Gastrocnemius medialis (tissue), 4 donors: ENCODE results near the gene INKA2. TPM values are rescaled to one million over a fixed set of nuclear protein-coding genes. Genes with fewer than 3 reads are reported as not detected.
A peak's percentile ranks its signal among the peaks of the same experiment; 100 is the strongest.

ENCODE experiments used
- ATAC-seq, 2 donors: fragments of 150-250 bp; one replicate each; pipeline ENCODE4 v1.9.1; 2016
- DNase-seq, 2 donors: peaks; one replicate each; pipeline ENCODE4 v3.0.0-alpha.2; 2019
- H3K27ac ChIP-seq, 4 donors: fragments of 200-600 bp; sonication (generic); 1 replicate in 1 of 4; 2 replicates in 3 of 4; pipeline ENCODE4 v1.5.1; 2016 to 2018; ENCODE audit warnings: mild to moderate bottlenecking in 2 of 4, moderate library complexity in 1 of 4
- H3K27me3 ChIP-seq, 3 donors: fragments of 200-600 bp; sonication (generic) in 2 of 3; 1 replicate in 1 of 3; 2 replicates in 2 of 3; pipeline versions ENCODE4 v1.5.1 to v1.6.0; 2016 to 2019; ENCODE audit warnings: mild to moderate bottlenecking in 1 of 3, moderate library complexity in 1 of 3
- H3K36me3 ChIP-seq, 2 donors: fragments of 200-600 bp; sonication (generic) in 1 of 2; one replicate each; pipeline ENCODE4 v1.5.1; 2017 to 2018
- H3K4me1 ChIP-seq, 2 donors: fragments of 200-600 bp; sonication (generic) in 1 of 2; one replicate each; pipeline ENCODE4 v1.5.1; 2016 to 2017; ENCODE audit warnings: mild to moderate bottlenecking in 2 of 2
- H3K4me3 ChIP-seq, 4 donors: fragments of 200-600 bp; sonication (generic) in 3 of 4; 1 replicate in 1 of 4; 2 replicates in 3 of 4; pipeline ENCODE4 v1.5.1; 2016 to 2019; ENCODE audit warnings: mild to moderate bottlenecking in 2 of 4
- H3K9me3 ChIP-seq, 3 donors: fragments of 200-600 bp; sonication (generic) in 2 of 3; 1 replicate in 1 of 3; 2 replicates in 2 of 3; pipeline ENCODE4 v1.5.1; 2016 to 2019
- CTCF ChIP-seq, 5 experiments: fragments of 450-650 bp in 3 of 5; fragments of 200-600 bp in 2 of 5; sonication (generic) in 2 of 5; IDR thresholded peaks in 4 of 5; conservative IDR thresholded peaks in 1 of 5; 1 replicate in 4 of 5; 2 replicates in 1 of 5; pipeline ENCODE4 v1.5.1; 2016 to 2019; ENCODE audit warnings: antibody characterized with exemption in 5 of 5, mild to moderate bottlenecking in 3 of 5, moderate library complexity in 3 of 5
- POLR2A ChIP-seq, 2 donors: fragments of 450-650 bp; IDR thresholded peaks; one replicate each; pipeline ENCODE4 v1.6.1; 2017; ENCODE audit warnings: antibody characterized with exemption in 2 of 2, mild to moderate bottlenecking in 2 of 2, moderate library complexity in 2 of 2
- in situ Hi-C, 4 donors: fragments of 200-750 bp; cut with MboI; loops; one replicate each; pipeline versions ENCODE4 v1.15.0 to v1.8.0; 2017; ENCODE audit warnings: low sequenced_read_pairs in 4 of 4
- intact Hi-C: fragments of 100-400 bp; cut with DNase I; formaldehyde crosslinking; loops from one replicate; pipeline ENCODE4 v1.15.1; 2023; ENCODE audit warnings: low total_unique reads
- total RNA-seq, 4 donors: library from RNA; depleted of rRNA; stranded (reverse); fragments of >200 nt; gene quantifications; one replicate each; pipeline versions ENCODE4 v1.1.0 to v1.2.3, GENCODE V29; 2016

Gene INKA2
- total RNA-seq, 4 donors from 2014 or later: 4.7 to 11.8 (median 5.1) TPM

GRCh38 chr1:111723091-111723806 lies 15.9 kb downstream of the INKA2 start:
- ATAC-seq: no peak
- DNase-seq: no peak
- H3K9me3 ChIP-seq: no peaks in the 10 kb centered on the region
- no peaks in the 10 kb centered on the region for H3K27me3 ChIP-seq
- intact Hi-C loops: no loop called here
- H3K4me3 ChIP-seq: no peak overlapping the region
- peak overlapping the region in 1 of 4 donors; percentile 28 for H3K27ac ChIP-seq
- in situ Hi-C loops: no loop called here
- no peak for TF ChIP-seq CTCF (IDR thresholded peaks at IDR 0.05 in 4 of 5, conservative IDR thresholded peaks at IDR 0.05 in 1 of 5)
- TF ChIP-seq POLR2A (IDR thresholded peaks at IDR 0.05): no peak
- no peaks in the 10 kb centered on the region for H3K36me3 ChIP-seq
- peaks cover 78 to 84% of the 10 kb centered on the region in 2 donors for H3K4me1 ChIP-seq

- TF ChIP-seq POLR2A (IDR thresholded peaks at IDR 0.05) (no peak), CTCF (IDR thresholded peaks at IDR 0.05 in 4 of 5, conservative IDR thresholded peaks at IDR 0.05 in 1 of 5) (no peak)
- Histone ChIP-seq H3K27ac (peak overlapping the region; percentile 81 to 93 (median 87)), H3K9me3 (no peaks in the 10 kb centered on the region), H3K4me3 (no peak overlapping the region), H3K4me1 (peaks cover 63% of the 10 kb centered on the region in 2 donors), H3K27me3 (no peaks in the 10 kb centered on the region), H3K36me3 (no peaks in the 10 kb centered on the region)
- ATAC-seq (peak in 1 of 2 donors; percentile 11), DNase-seq (no peak)
- in situ Hi-C loops (no loop called here), intact Hi-C loops (loop anchor here (1.0 kb wide), 1 partner anchor 18 kb away; the partner anchor contains the start of gene INKA2)
These were observed 18.0 kb downstream of the INKA2 start for GRCh38 chr1:111720977-111721786.

- in situ Hi-C loops (no loop called here), intact Hi-C loops (loop anchor here (1.0 kb wide), 1 partner anchor 19 kb away; the partner anchor contains the start of gene INKA2)
- TF ChIP-seq POLR2A (IDR thresholded peaks at IDR 0.05) (peak; percentile 35 to 44), CTCF (IDR thresholded peaks at IDR 0.05 in 4 of 5, conservative IDR thresholded peaks at IDR 0.05 in 1 of 5) (no peak)
- H3K36me3 ChIP-seq: no peaks in the 10 kb centered on the region
- H3K27ac ChIP-seq: peak overlapping the region; percentile 81 to 93 (median 87)
- DNase-seq (peak; percentile 75 to 82), ATAC-seq (peak; percentile 76 to 80)
- H3K4me1 ChIP-seq: peaks cover 56% of the 10 kb centered on the region in 2 donors
- no peaks in the 10 kb centered on the region for H3K9me3 ChIP-seq
- H3K4me3 ChIP-seq: peak overlapping the region in 1 of 4 donors; percentile 36
- H3K27me3 ChIP-seq: no peaks in the 10 kb centered on the region
These were observed 18.8 kb downstream of the INKA2 start for GRCh38 chr1:111720274-111720976.

- in situ Hi-C loops: loop anchor here in 2 of 4 donors (5.0 kb wide), 2 partner anchors 33 to 38 kb away; partner anchors contain the start of gene DDX20 (in 1 of the 2)
- TF ChIP-seq POLR2A (IDR thresholded peaks at IDR 0.05) (no peak), CTCF (IDR thresholded peaks at IDR 0.05 in 4 of 5, conservative IDR thresholded peaks at IDR 0.05 in 1 of 5) (no peak)
- Histone ChIP-seq H3K9me3 (no peaks in the 10 kb centered on the region), H3K4me1 (peaks cover 49% of the 10 kb centered on the region in 2 donors), H3K27ac (peak overlapping the region; percentile 81 to 93 (median 87)), H3K4me3 (peak overlapping the region in 1 of 4 donors; percentile 25), H3K36me3 (no peaks in the 10 kb centered on the region), H3K27me3 (no peaks in the 10 kb centered on the region)
- ATAC-seq: peak; percentile 68 to 69
- intact Hi-C loops: loop anchor here (1.0 kb wide), 2 partner anchors 20 to 36 kb away; partner anchors contain the start of genes DDX20 and INKA2
- peak; percentile 72 to 80 for DNase-seq
These were observed 19.5 kb downstream of the INKA2 start for GRCh38 chr1:111719674-111720132.
